ENCODE measurements around the gene TRIP12.
A peak's percentile ranks its signal among the peaks of the same experiment; 100 is the strongest.
"Not testable (repeated sequence)": the region's sequence is repeated elsewhere in the genome, so short reads cannot be mapped to it uniquely, and the experiment has no call there.

TRIP12 gene

DNA sequence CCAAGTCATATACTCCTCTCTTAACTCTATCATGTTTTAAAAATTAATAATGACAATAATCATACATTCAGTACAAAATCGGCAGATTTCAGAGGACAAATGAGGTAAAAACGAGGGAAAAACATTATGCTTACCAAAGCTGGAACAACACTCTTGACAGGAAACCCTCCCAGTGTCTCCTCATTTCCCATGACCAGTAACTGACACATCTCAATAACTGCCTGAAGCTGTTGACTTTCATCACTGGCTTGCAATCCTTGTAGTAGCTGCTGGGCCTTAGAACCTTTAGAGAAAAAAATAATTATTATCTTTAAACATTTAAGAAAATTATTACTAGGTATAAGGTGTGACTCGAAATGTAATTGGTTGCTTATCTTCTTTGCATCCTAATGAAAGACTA lies 103.6 kb downstream of the TRIP12 start:
- DNase-seq: no peak

DNA sequence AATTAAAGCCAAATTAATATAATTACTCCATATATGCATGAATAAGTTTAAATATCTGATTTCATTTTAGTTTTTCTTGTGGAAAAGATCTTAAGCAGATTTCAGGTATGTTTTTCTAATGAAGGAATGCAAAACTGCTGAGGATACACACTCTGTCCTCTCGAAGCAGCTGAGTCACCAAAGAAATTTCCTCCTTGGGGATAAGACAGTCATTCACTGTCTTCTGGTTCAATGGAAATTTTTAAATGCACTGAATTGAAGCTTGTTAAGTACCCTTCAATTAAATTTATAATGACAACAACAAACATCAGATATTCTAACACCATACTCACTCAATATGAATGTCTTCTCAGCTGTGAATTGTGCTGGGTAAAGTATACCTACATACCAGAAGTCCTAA lies 106.0 kb downstream of the TRIP12 start:
- no peak for DNase-seq

DNA sequence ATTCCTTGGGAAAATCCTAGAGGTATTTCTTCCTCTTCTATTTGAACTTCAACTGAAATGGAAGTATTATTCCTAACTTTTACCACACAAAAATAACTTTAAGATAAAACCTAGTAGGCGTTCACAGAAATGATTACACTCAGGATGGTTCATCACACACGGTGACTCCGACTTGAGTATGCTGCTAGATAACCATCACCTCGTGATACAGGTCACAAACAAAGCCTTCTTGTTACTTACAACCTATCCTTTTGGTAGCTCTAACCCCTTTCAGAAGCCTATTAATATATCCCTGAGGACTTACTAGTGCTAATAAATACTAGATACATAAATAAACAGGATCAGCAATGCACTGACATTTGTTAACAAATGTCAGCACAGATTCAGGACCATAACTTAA lies 106.5 kb downstream of the TRIP12 start:
- no peak for DNase-seq

DNA sequence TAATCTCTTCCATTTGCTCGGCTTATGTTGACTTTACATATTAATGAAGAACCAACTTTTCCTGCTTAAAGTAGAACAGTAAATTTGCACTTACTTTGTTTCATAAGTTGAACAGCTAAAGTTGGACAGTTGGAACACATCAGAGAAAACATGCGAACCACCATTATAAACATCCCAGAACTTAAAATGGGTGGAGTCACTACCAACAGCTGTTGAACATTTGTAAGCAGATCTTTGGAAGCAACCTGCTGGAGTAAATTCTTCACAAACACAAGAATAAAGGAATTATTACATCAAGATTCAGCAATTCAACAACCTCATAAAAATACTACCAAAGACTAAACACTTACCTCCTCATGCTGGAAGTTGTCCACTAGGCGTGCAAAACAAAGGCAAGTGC lies 111.0 kb downstream of the TRIP12 start:
- DNase-seq: no peak

DNA sequence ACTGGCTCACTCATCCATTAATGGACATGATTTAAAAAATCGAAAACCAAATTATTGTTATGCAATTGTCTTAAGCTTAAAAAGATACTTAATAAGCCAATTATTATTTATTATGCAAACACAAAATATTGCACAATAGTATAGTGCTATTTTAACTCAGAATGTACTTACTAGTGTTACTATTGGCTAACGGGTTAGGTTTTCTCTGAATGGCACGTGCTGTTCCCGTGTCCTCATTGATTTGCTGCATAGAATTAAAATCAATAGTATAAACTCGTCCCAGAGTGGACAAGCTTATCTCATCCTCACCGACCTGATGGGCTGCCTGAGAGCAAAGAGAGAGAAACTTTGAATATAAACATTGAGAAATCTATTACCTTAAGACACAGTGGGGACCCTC lies 116.2 kb downstream of the TRIP12 start:
- no peak for DNase-seq

DNA sequence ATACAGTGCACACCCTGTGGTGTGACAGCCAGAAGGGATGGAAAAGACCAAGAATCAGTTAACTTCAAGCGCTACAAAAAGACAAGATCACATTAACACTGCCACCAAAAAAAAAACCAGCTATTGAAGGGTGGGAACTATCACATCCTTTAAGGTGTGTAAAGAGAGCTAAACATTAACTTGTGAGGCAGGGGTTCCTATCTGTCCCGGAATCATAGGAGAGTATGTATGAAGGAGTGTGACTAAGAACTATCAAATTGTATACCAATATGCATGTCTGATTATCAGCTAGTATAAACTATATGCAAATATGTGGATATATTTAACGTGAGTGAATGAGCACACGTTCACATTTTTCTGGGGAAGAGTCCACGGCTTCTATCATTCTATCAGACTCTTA lies 119.0 kb downstream of the TRIP12 start:
- DNase-seq: no peak

DNA sequence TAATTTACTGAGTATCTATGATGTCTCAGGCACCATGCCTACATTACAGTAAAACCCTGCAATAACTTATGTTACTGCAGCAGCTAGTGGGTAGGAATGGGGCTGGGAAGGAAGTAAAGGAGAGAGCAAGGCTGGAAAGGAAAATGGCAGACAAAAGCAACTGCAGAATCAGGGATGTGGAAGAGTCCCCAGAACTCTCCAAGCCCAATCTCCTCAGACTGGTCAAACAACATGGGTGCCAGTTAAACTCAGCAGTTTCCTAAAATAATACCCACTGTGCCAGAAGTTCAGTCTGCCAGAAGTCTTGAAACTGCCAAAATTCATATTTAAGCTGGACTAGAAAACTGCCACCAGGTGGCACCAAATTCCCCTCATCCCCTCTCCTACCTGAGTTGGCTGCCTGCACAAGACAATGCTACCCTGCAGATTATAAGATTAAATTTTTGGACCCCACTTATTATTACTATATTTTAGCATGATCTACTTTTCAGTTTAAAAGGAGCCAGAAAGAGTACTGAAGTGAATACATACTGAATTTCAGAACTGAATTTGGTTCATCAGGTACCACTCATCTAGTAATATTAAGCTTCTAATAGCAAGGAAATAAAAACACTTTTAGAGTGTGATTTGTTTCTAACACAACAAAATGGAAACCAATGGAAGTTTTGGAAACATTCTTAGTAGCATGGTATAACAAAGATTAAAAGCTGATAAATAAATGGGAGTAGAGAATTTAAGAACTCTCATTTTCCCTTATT lies 120.6 kb downstream of the TRIP12 start:
- DNase-seq: peak; percentile 6

DNA sequence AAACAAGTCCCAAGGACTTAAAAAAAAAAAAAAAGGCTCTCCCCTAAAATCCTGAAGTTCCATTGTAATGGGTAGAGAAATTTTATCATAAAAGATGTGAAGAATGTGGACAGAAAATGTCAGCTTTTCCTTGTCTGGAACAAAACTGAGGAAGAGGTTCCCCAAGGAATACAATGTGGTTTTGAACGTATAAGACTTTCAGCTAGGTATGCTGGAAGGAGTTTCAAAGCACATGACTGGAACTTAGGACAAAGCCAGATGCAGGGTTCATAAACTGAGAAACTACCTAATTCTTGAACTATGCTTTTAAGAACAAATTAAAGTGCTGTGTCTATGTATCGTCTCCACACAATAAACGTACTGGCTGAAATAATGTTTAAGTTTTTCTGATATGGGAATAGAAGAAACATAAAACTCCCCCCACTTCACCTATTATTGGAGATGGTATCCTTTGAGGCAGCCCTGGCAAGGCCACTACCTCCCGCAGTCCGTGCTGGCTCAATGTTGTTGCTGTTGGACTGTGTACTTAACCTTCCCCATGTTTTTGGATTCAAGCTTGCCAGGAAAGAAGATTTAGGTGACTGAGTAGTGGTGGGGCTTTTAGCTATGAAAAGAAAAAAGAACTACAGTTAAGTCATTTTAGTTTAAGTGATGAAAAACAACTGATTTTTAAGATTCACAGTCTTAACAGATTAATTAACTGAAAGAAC lies 123.2 kb downstream of the TRIP12 start:
- DNase-seq: no peak

DNA sequence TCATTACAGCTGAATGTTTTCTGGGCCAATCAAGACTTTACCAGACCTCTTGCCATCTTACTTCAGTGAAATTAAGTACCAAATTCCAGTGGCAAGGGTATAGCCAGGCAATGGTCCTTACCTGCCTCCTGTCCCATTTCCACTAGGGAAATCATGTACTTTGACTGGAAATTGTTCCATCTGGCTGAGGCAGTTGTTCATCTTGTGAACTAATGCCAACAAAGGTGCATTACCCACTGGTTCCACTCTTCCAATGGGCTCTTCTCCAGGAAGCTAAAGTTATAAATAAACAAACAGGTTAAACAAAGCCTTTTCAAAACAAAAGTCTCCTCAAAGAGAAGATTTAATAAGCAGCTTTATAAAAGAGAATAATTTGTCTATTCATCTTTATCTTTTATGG lies 126.8 kb downstream of the TRIP12 start:
- DNase-seq: no peak

- DNase-seq: no peak
Observed at GRCh38 chr2:229794636-229795035, 127.2 kb downstream of the TRIP12 start.

- not testable (repeated sequence) for DNase-seq
Observed at GRCh38 chr2:229786289-229786688, 135.5 kb downstream of the TRIP12 start.

DNA sequence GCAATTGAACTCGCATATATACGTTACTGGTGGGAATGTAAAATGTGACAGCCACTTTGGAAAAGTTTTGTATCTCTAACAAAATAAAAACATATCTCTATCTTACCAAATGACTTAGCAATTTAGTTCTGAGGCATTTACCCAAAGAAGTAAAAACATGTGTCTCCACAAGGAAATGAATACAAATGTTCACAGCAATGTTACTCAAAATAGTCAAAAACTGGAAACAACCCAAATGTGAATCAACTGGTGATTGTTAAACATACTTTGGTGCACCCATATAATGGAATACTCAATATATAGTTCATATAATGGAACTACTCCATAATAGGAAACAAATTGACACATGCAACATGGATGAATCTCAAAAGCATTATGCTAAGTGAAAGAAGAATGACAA lies 137.0 kb downstream of the TRIP12 start:
- DNase-seq: no peak

- DNase-seq: no peak
Observed at GRCh38 chr2:229783108-229783721, 138.6 kb downstream of the TRIP12 start.

- DNase-seq: peak; percentile 27
Observed at GRCh38 chr2:229780856-229781773, 140.7 kb downstream of the TRIP12 start.

- DNase-seq: no peak
Observed at GRCh38 chr2:229779650-229780049, 142.2 kb downstream of the TRIP12 start.

DNA sequence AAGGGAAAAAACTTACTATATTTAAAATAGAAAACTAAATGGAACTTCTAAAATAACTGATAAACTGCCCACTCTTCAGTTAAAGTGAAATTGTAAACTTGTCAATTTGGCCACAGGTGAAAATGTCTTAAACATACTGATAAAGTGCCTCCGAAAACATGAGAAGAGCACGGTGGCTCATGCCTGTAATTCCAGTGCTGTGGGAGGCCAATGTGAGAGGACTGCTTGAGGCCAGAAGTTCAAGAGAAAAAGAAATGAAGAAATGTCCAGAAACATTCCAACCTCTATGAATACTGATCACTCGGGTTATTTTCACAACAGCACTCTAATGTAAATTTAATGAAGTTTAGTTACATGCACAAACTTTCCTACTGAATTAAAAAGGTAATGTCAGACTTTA lies 144.1 kb downstream of the TRIP12 start:
- no peak for DNase-seq

DNA sequence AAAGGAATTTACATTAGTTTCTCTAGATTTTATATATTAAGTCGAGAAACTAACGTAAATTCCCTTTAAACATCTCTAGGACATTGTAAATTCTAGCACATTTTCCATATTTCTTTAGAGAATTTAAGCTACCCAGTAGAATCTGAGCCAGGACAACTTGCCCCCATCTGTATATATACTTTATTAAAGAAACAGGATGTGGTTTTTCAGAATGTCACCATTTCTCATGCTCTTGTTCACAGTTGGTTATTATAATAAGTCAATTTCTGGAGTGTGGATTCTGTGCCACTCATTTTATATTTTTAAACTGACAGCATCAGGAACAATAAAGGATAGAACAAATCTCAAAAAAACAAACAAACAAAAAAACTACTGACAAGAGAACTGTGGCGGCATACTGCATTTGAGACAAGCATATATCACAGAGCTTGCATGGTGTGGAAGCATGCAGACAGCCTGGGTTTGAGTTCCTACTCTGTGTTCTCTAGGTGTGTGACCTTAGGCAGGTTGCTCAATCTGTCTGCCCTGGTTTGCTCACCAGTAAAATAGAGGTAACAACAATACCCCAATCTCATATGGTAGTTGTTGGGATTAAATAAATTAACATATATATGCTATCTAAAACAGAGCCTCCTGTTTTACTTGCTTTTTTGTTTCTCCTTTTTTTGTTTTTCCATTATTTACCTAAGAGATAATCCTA lies 146.0 kb downstream of the TRIP12 start:
- DNase-seq: no peak

GRCh38 chr2:229774237-229774636 lies 147.6 kb downstream of the TRIP12 start:
- no peak for DNase-seq

GRCh38 chr2:229768235-229768634 lies 153.6 kb downstream of the TRIP12 start:
- no peak for DNase-seq

DNA sequence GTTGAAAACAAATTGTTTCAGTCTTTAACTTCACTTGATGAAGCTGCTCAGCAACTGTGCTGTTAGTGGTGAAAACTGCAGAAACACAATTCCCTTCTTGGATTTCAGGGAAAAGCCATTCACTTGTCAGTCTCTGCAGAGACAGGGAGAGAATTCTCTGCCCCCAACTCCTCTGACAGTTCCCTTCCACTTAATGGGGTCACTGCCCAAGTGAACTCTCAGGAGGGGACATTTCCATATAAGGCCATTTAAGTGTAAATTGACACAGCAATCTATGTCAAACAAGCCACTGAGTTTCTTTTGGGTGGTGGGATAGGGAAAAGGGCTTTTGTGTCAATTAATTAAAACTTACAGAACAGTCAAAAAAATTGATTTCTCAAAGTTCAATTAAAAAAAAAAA lies 156.1 kb downstream of the TRIP12 start:
- no peak for DNase-seq

DNA sequence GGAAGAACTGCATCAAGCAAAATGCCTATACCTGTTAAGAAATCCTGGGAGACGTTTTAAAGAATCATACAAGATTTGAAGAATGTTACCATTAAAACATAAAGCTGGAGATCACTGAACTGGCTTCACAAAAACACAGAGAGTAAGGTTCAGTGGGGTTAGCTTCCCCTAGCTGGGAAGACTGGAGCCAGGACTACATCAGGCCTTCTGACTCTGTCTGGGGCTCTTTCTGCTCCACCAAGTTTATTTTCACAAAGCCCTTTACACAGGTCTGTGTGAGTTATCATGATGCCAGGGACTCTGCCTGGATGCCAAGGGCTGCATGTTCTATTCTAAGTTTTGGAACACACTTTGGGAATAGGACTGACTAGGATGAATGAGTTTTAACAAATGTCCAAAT lies 160.1 kb downstream of the TRIP12 start:
- no peak for DNase-seq

GRCh38 chr2:229757462-229757861 lies 164.3 kb downstream of the TRIP12 start:
- DNase-seq: not testable (repeated sequence)
